GM23338 (cell line): ENCODE results near the gene ATG9B. TPM values are rescaled to one million over a fixed set of nuclear protein-coding genes. Genes with fewer than 3 reads are reported as not detected.

Source experiments
- ATAC-seq: fragments of 200-7000 bp; cut with Tn5 transposase; 3 replicates; pipeline ENCODE4 v1.9.1; 2020
- DNase-seq: peaks from one replicate; pipeline ENCODE4 v3.0.0-alpha.2; 2015; ENCODE audit warnings: low spot score
- H2AFZ ChIP-seq: fragments of 200-600 bp; sonication (generic); 2 replicates; pipeline ENCODE4 v1.8.0; 2016; ENCODE audit warnings: antibody characterized with exemption, mild to moderate bottlenecking, moderate library complexity
- H3F3A ChIP-seq: fragments of 200-600 bp; sonication (generic); replicated peaks from 2 replicates; pipeline ENCODE4 v1.8.0; 2017; ENCODE audit warnings: antibody characterized with exemption, mixed run types, low read depth
- H3K27ac ChIP-seq: fragments of 200-600 bp; sonication (generic); 2 replicates; pipeline ENCODE4 v1.6.1; 2016; ENCODE audit warnings: low read depth
- H3K27me3 ChIP-seq: fragments of 200-600 bp; sonication (generic); 2 replicates; pipeline ENCODE4 v1.8.0; 2016; ENCODE audit warnings: mild to moderate bottlenecking, mixed run types, moderate library complexity; ENCODE audit not compliant: insufficient read depth
- H3K36me3 ChIP-seq: fragments of 200-600 bp; sonication (generic); 2 replicates; pipeline ENCODE4 v1.8.0; 2016; ENCODE audit warnings: mild to moderate bottlenecking; ENCODE audit not compliant: insufficient read depth
- H3K4me1 ChIP-seq: fragments of 200-600 bp; sonication (generic); 2 replicates; pipeline ENCODE4 v1.8.0; 2016; ENCODE audit warnings: mild to moderate bottlenecking, moderate library complexity; ENCODE audit not compliant: insufficient read depth
- H3K4me2 ChIP-seq: fragments of 200-600 bp; sonication (generic); 2 replicates; pipeline ENCODE4 v1.7.1; 2017; ENCODE audit warnings: mixed run types
- H3K4me3 ChIP-seq: fragments of 200-600 bp; sonication (generic); 2 replicates; pipeline ENCODE4 v1.6.1; 2016; ENCODE audit warnings: mixed run types
- H3K79me2 ChIP-seq: fragments of 200-600 bp; sonication (generic); replicated peaks from 2 replicates; pipeline ENCODE4 v1.8.0; 2017; ENCODE audit warnings: mild to moderate bottlenecking; ENCODE audit not compliant: insufficient read depth
- H3K9me2 ChIP-seq: fragments of 200-600 bp; sonication (generic); 2 replicates; pipeline ENCODE4 v1.8.0; 2017; ENCODE audit not compliant: insufficient read depth
- H4K20me1 ChIP-seq: fragments of 200-600 bp; sonication (generic); replicated peaks from 2 replicates; pipeline ENCODE4 v1.8.0; 2017; ENCODE audit warnings: mild to moderate bottlenecking; ENCODE audit not compliant: insufficient read depth
- H3K27ac Mint-ChIP-seq: 2 replicates; pipeline ENCODE4 v1.8.0; 2020; ENCODE audit warnings: inconsistent platforms, mild to moderate bottlenecking, moderate library complexity, mixed read lengths
- H3K27me3 Mint-ChIP-seq: 3 replicates; pipeline ENCODE4 v1.8.0; 2022; ENCODE audit warnings: low read depth, mild to moderate bottlenecking, moderate library complexity, mixed read lengths, inconsistent platforms; ENCODE audit not compliant: insufficient read depth, poor library complexity
- H3K36me3 Mint-ChIP-seq: 3 replicates; pipeline ENCODE4 v1.8.0; 2021; ENCODE audit warnings: low read depth, mild to moderate bottlenecking, inconsistent platforms, moderate library complexity, mixed read lengths
- H3K4me1 Mint-ChIP-seq: 3 replicates; pipeline ENCODE4 v1.8.0; 2020; ENCODE audit warnings: mild to moderate bottlenecking, inconsistent platforms, mixed read lengths
- H3K4me3 Mint-ChIP-seq: 3 replicates; pipeline ENCODE4 v1.8.0; 2021; ENCODE audit warnings: moderate library complexity, mild to moderate bottlenecking, inconsistent platforms, mixed read lengths
- H3K9me3 Mint-ChIP-seq: 3 replicates; pipeline ENCODE4 v1.8.0; 2020; ENCODE audit warnings: moderate library complexity, mild to moderate bottlenecking, inconsistent platforms, mixed read lengths
- ETS1 ChIP-seq: IDR thresholded peaks from 2 replicates; pipeline ENCODE4 v1.6.1; 2016; ENCODE audit warnings: antibody characterized with exemption
- STAT1 ChIP-seq: IDR thresholded peaks from one replicate; pipeline ENCODE4 v1.6.1; 2016; ENCODE audit warnings: antibody characterized with exemption; ENCODE audit not compliant: unreplicated experiment
- ZNF331 ChIP-seq: fragments of 250-450 bp; sonication (Bioruptor Pico); IDR thresholded peaks from 2 replicates; pipeline ENCODE4 v1.5.0; 2020; ENCODE audit warnings: low read depth, mild to moderate bottlenecking, moderate library complexity
- ZNF462 ChIP-seq: fragments of 250-450 bp; sonication (Bioruptor Pico); IDR thresholded peaks from 2 replicates; pipeline ENCODE4 v1.5.0; 2020; ENCODE audit warnings: mild to moderate bottlenecking, moderate library complexity
- polyA plus RNA-seq: library from polyadenylated mRNA; unstranded; fragments of >200 nt; fragmentation: Nextera tagmentation; extraction: Ambion mirVana; gene quantifications from 2 replicates; pipeline ENCODE4 v1.2.1, GENCODE V29; 2016
- total RNA-seq: library from RNA; depleted of rRNA; stranded (reverse); fragments of >200 nt; shearing (Covaris generic); gene quantifications from 2 replicates; pipeline ENCODE4 v1.2.3, GENCODE V29; 2014

Gene ATG9B
- total and polyA plus RNA-seq, 2 experiments from 2014 or later = 1.2 to 3.4 TPM

GRCh38 chr7:151038951-151039849, 14.9 kb upstream of the ATG9B start (continued):
- TF ChIP-seq ZNF462 (CRISPR knock-in tag) = no peak
- TF ChIP-seq ZNF331 (CRISPR knock-in tag) = no peak
- no peak for TF ChIP-seq ETS1
- no peak for TF ChIP-seq STAT1

GRCh38 chr7:151035902-151036301, 11.6 kb upstream of the ATG9B start:
- no peaks in the 10 kb centered on the region for H3K4me1 ChIP-seq
- H3K9me2 ChIP-seq = no peaks in the 10 kb centered on the region
- H3K79me2 ChIP-seq = no peaks in the 10 kb centered on the region
- H3K4me3 ChIP-seq = no peak overlapping the region
- Mint-ChIP-seq H3K9me3 (no peaks in the 10 kb centered on the region), H3K4me1 (peaks cover 2% of the 10 kb centered on the region; the same call in 1 of the 3 replicates), H3K4me3 (no peak overlapping the region), H3K36me3 (0 out of 3 replicates have a peak, but pooled peaks cover 6% of the 10 kb centered on the region), H3K27ac (no peak overlapping the region), H3K27me3 (peaks cover 15% of the 10 kb centered on the region)
- TF ChIP-seq ZNF331 (CRISPR knock-in tag) (no peak), ZNF462 (CRISPR knock-in tag) (no peak)
- H4K20me1 ChIP-seq = no peaks in the 10 kb centered on the region; the same call in 1 of the 2 replicates
- H3K36me3 ChIP-seq = no peaks in the 10 kb centered on the region
- no peak for ATAC-seq
- no peak overlapping the region for H2AFZ ChIP-seq
- no peak overlapping the region for H3K4me2 ChIP-seq
- DNase-seq = no peak
- no peak overlapping the region for H3K27ac ChIP-seq
- no peaks in the 10 kb centered on the region for H3K27me3 ChIP-seq
- H3F3A ChIP-seq = no peaks in the 10 kb centered on the region
